HL-60 (cell line): Measurements from ENCODE around the gene IL31RA.

Experiments
- DNase-seq, 2 experiments: peaks; one replicate each; pipeline ENCODE4 v3.0.0-alpha.2; 2010 to 2020; ENCODE audit warnings: low read depth in 1 of 2, low spot score in 1 of 2
- H3K27ac ChIP-seq: fragments of 250-450 bp; sonication (Bioruptor Pico); replicated peaks from 2 replicates; pipeline ENCODE4 v1.5.1; 2020; ENCODE audit warnings: mild to moderate bottlenecking, moderate library complexity
- H3K27me3 ChIP-seq: fragments of 250-450 bp; sonication (Bioruptor Pico); 2 replicates; pipeline ENCODE4 v1.5.1; 2021; ENCODE audit warnings: mild to moderate bottlenecking, moderate library complexity; ENCODE audit not compliant: insufficient read depth, poor library complexity, severe bottlenecking
- H3K4me3 ChIP-seq: replicated peaks from 2 replicates; pipeline ENCODE4 v1.5.1; 2011; ENCODE audit warnings: mild to moderate bottlenecking, control low read depth, low read length; ENCODE audit not compliant: insufficient read depth
- GABPA ChIP-seq: IDR thresholded peaks from 2 replicates; pipeline ENCODE4 v1.6.1; 2012; ENCODE audit warnings: low read depth
- POLR2AphosphoS5 ChIP-seq: IDR thresholded peaks from 2 replicates; pipeline ENCODE4 v1.6.1; 2012; ENCODE audit warnings: low read depth
- SPI1 ChIP-seq: IDR thresholded peaks from 2 replicates; pipeline ENCODE4 v1.6.1; 2012; ENCODE audit warnings: low read depth, mild to moderate bottlenecking, borderline replicate concordance
- TF ChIP-seq, protein P1 (sequence below): IDR thresholded peaks from one replicate; pipeline ENCODE4 v1.5.1; 2011; ENCODE audit warnings: low read length, control low read depth, inconsistent platforms; ENCODE audit not compliant: insufficient read depth
- TF ChIP-seq, protein P2 (sequence below): IDR thresholded peaks from 2 replicates; pipeline ENCODE4 v1.6.1; 2012; ENCODE audit warnings: low read depth; ENCODE audit not compliant: insufficient replicate concordance

IL31RA gene

DNA sequence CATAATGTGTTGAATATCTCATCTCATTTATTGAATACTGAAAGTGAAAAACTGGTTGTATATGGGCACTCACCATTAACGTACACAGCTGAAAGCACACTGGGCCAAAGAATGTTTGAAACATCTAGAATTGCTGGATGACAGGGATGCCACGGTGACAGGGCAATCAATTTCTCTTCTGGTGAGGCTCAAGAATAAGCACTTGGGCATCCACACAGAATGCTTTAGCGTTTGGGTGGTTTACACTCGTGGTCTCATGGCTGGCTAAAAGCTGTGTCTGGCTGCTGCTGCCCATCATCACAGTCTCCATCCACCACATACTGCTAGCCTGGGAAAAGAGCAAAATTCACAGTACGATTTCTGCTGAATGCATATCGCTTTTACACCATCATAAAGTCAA, 30.7 kb upstream of the IL31RA start:
- TF ChIP-seq SPI1 (no peak), POLR2AphosphoS5 (no peak), GABPA (no peak)
- TF ChIP-seq, protein P1, sequence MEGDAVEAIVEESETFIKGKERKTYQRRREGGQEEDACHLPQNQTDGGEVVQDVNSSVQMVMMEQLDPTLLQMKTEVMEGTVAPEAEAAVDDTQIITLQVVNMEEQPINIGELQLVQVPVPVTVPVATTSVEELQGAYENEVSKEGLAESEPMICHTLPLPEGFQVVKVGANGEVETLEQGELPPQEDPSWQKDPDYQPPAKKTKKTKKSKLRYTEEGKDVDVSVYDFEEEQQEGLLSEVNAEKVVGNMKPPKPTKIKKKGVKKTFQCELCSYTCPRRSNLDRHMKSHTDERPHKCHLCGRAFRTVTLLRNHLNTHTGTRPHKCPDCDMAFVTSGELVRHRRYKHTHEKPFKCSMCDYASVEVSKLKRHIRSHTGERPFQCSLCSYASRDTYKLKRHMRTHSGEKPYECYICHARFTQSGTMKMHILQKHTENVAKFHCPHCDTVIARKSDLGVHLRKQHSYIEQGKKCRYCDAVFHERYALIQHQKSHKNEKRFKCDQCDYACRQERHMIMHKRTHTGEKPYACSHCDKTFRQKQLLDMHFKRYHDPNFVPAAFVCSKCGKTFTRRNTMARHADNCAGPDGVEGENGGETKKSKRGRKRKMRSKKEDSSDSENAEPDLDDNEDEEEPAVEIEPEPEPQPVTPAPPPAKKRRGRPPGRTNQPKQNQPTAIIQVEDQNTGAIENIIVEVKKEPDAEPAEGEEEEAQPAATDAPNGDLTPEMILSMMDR = no peak
- TF ChIP-seq, protein P2, sequence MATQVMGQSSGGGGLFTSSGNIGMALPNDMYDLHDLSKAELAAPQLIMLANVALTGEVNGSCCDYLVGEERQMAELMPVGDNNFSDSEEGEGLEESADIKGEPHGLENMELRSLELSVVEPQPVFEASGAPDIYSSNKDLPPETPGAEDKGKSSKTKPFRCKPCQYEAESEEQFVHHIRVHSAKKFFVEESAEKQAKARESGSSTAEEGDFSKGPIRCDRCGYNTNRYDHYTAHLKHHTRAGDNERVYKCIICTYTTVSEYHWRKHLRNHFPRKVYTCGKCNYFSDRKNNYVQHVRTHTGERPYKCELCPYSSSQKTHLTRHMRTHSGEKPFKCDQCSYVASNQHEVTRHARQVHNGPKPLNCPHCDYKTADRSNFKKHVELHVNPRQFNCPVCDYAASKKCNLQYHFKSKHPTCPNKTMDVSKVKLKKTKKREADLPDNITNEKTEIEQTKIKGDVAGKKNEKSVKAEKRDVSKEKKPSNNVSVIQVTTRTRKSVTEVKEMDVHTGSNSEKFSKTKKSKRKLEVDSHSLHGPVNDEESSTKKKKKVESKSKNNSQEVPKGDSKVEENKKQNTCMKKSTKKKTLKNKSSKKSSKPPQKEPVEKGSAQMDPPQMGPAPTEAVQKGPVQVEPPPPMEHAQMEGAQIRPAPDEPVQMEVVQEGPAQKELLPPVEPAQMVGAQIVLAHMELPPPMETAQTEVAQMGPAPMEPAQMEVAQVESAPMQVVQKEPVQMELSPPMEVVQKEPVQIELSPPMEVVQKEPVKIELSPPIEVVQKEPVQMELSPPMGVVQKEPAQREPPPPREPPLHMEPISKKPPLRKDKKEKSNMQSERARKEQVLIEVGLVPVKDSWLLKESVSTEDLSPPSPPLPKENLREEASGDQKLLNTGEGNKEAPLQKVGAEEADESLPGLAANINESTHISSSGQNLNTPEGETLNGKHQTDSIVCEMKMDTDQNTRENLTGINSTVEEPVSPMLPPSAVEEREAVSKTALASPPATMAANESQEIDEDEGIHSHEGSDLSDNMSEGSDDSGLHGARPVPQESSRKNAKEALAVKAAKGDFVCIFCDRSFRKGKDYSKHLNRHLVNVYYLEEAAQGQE = no peak
- Histone ChIP-seq H3K27ac (no peak overlapping the region), H3K27me3 (no peaks in the 10 kb centered on the region), H3K4me3 (no peak overlapping the region)
- no peak for DNase-seq

DNA sequence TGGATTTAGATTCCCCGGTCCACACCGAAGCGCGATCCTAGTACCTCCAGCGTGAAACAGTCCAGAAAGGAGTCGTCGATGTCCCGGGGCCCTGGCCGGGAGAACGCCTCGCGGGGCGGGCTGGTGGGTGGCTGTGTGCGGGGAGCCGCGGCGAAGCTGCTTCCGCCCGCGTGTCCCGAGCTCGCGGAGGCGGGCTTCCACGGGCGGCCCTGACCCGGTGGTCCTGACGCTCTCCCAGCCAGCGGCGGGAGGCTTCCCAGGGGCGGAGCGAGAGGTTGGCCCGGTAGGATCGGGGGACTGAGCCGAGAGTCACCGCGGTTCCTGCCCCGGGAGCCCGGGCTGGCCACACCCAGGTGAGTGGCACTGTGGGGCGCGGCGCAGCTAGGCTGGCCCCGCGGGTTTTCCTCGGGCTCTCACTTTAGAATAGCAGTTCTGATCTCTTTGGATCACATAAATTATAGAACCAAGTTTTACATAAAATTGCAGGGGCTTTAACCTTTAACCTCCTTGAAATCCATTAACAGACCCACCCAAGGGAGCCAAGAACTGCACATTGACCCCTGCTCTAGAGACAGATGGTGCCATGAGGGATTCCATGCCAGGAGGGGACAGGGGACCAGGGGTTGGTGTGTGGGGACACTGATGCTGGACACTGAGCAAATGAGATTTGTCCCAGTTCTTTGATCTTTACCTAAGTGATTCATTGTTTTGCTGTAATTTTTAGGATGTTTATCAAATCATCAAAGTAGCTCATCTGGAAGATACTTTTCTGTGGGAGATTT, 29.2 kb upstream of the IL31RA start:
- Histone ChIP-seq H3K27me3 (no peaks in the 10 kb centered on the region), H3K27ac (no peak overlapping the region), H3K4me3 (no peak overlapping the region)
- DNase-seq = no peak
- no peak for TF ChIP-seq GABPA

DNA sequence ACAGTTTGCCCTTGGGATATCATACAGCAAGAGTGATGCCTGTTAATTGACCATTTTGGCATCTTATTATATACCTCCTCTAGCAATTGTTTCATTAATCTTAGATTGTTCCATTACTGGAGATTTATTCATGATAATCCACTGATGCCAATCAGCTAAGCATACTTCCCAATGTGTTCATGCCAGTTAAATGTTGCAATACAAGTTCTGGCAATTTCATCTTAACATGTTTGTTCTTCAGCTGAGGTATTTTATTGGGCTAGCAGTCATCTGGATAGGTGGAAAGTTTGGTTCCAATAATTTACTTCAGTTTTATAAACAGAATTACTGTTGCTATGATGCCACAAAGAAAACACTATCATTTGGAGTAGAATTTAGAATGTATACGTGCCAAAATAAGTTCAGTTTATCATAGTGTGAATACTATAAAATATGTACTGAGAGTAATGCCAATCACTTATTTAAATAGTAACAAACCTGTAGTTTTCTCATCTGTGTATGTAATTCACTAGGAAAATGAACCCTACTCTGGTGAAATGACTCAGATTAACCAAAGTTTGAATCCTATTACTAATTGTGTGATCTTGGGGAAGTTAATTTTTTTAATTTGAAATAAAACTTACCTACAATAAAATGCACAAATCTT, 27.9 kb upstream of the IL31RA start:
- TF ChIP-seq GABPA = no peak
- TF ChIP-seq, protein P1 = no peak
- no peak for TF ChIP-seq POLR2AphosphoS5
- TF ChIP-seq, protein P2 = no peak
- no peak for TF ChIP-seq SPI1
- Histone ChIP-seq H3K27me3 (no peaks in the 10 kb centered on the region), H3K27ac (no peak overlapping the region), H3K4me3 (no peak overlapping the region)
- DNase-seq = no peak

DNA sequence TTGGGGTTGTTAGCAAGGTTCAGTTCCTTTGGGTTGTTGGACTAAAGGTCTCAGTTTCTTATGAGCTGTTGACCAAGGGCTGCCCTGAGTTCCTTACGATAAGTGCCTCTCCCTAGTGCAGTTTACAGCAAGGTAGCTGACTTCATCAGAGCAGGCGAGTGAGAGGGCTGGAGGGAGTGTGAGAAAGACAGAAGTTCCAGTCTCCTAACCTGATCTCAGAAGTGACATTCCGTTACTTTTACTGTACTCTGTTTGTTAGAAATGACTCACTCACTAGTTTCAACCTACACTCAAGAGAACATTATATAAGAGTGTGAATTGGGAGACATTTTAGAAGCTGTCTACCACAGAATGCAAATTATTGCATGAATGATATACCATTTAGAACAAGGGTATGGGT, 21.2 kb upstream of the IL31RA start:
- TF ChIP-seq SPI1 = no peak
- TF ChIP-seq, protein P2 = no peak
- TF ChIP-seq, protein P1 = no peak
- no peak for TF ChIP-seq GABPA
- no peak for TF ChIP-seq POLR2AphosphoS5
- Histone ChIP-seq H3K27ac (no peak overlapping the region), H3K27me3 (no peaks in the 10 kb centered on the region), H3K4me3 (no peak overlapping the region)
- DNase-seq = no peak
